Measurements from ENCODE around the gene CTDP1.
"Not testable (repeated sequence)": the region's sequence is repeated elsewhere in the genome, so short reads cannot be mapped to it uniquely, and the experiment has no call there.

GRCh38 chr18:79719478-79720358 lies 40.1 kb downstream of the CTDP1 start:
- not testable (repeated sequence) for TF ChIP-seq CTCF, EP300, POLR2A (IDR thresholded peaks at IDR 0.05)

All from suprapubic skin (tissue), 3 donors.